GM23248 (cell line): ENCODE results near the gene SLC7A10. TPM values are rescaled to one million over a fixed set of nuclear protein-coding genes. Genes with fewer than 3 reads are reported as not detected.
A peak's percentile ranks its signal among the peaks of the same experiment; 100 is the strongest.

Experiments used
- DNase-seq: peaks from one replicate; pipeline ENCODE4 v3.0.0-alpha.2; 2015
- H2AFZ ChIP-seq: fragments of 200-600 bp; sonication (generic); 2 replicates; pipeline ENCODE4 v1.6.1; 2016; ENCODE audit warnings: antibody characterized with exemption
- H3F3A ChIP-seq: fragments of 200-600 bp; sonication (generic); 2 replicates; pipeline ENCODE4 v1.6.1; 2016; ENCODE audit warnings: mild to moderate bottlenecking, antibody characterized with exemption, mixed run types; ENCODE audit not compliant: insufficient read depth
- H3K27ac ChIP-seq: fragments of 200-600 bp; sonication (generic); 2 replicates; pipeline ENCODE4 v1.5.1; 2016; ENCODE audit warnings: mild to moderate bottlenecking
- H3K27me3 ChIP-seq: fragments of 200-600 bp; sonication (generic); replicated peaks from 2 replicates; pipeline ENCODE4 v1.6.1; 2016; ENCODE audit warnings: mild to moderate bottlenecking; ENCODE audit not compliant: insufficient read depth
- H3K36me3 ChIP-seq: fragments of 200-600 bp; sonication (generic); 2 replicates; pipeline ENCODE4 v1.6.1; 2016; ENCODE audit warnings: low read depth, mild to moderate bottlenecking
- H3K4me1 ChIP-seq: fragments of 200-600 bp; sonication (generic); 2 replicates; pipeline ENCODE4 v1.6.1; 2016; ENCODE audit warnings: mild to moderate bottlenecking; ENCODE audit not compliant: insufficient read depth
- H3K4me2 ChIP-seq: fragments of 200-600 bp; sonication (generic); one replicate; pipeline ENCODE4 v1.6.1; 2016; ENCODE audit warnings: mild to moderate bottlenecking; ENCODE audit not compliant: unreplicated experiment
- H3K4me3 ChIP-seq: fragments of 200-600 bp; sonication (generic); 2 replicates; pipeline ENCODE4 v1.5.1; 2016; ENCODE audit warnings: mild to moderate bottlenecking
- H3K79me2 ChIP-seq: fragments of 200-600 bp; sonication (generic); 2 replicates; pipeline ENCODE4 v1.6.1; 2016; ENCODE audit warnings: mild to moderate bottlenecking; ENCODE audit not compliant: insufficient read depth
- H3K9ac ChIP-seq: fragments of 200-600 bp; sonication (generic); 2 replicates; pipeline ENCODE4 v1.6.1; 2016; ENCODE audit warnings: mild to moderate bottlenecking
- H3K9me2 ChIP-seq: fragments of 200-600 bp; sonication (generic); 2 replicates; pipeline ENCODE4 v1.6.1; 2016; ENCODE audit warnings: mixed run types, mild to moderate bottlenecking, moderate library complexity; ENCODE audit not compliant: insufficient read depth
- H3K9me3 ChIP-seq: fragments of 200-600 bp; sonication (generic); one replicate; pipeline ENCODE4 v1.6.1; 2017; ENCODE audit warnings: low read depth
- H4K20me1 ChIP-seq: fragments of 200-600 bp; sonication (generic); 2 replicates; pipeline ENCODE4 v1.6.0; 2016; ENCODE audit not compliant: insufficient read depth
- EZH2 ChIP-seq: fragments of 200-600 bp; sonication (generic); IDR thresholded peaks from 2 replicates; pipeline ENCODE4 v1.6.1; 2018; ENCODE audit warnings: antibody characterized with exemption, mild to moderate bottlenecking; ENCODE audit not compliant: insufficient read depth, poor library complexity, severe bottlenecking
- EZH2phosphoT487 ChIP-seq: fragments of 200-600 bp; sonication (generic); IDR thresholded peaks from 2 replicates; pipeline ENCODE4 v1.6.1; 2018; ENCODE audit warnings: antibody characterized with exemption, moderate library complexity, mild to moderate bottlenecking, low read depth; ENCODE audit not compliant: insufficient read depth
- WGBS, 2 experiments: methylation state at CpG; one replicate each; pipeline ENCODE4 v1.1.6; 2015 to 2017; ENCODE audit warnings: low lambda C conversion rate in 2 of 2, low coverage in 1 of 2; ENCODE audit errors: missing lambda C conversion rate in 2 of 2; 5-methylcytosine and 5-hydroxymethylcytosine counted together
- in situ Hi-C: fragments of 300-500 bp; cut with MboI; formaldehyde crosslinking; loops from 2 replicates; pipeline ENCODE4 v1.15.0; 2020
- polyA plus RNA-seq: library from polyadenylated mRNA; unstranded; fragments of >200 nt; fragmentation: Nextera tagmentation; extraction: Ambion mirVana; gene quantifications from 2 replicates; pipeline ENCODE4 v1.2.1, GENCODE V29; 2016
- total RNA-seq: library from RNA; depleted of rRNA; stranded (reverse); fragments of >200 nt; shearing (Covaris generic); gene quantifications from 2 replicates; pipeline ENCODE4 v1.2.3, GENCODE V29; 2014

The SLC7A10 gene
- total and polyA plus RNA-seq, 2 experiments from 2014 or later: not detected

GRCh38 chr19:33202546-33203507, 22.8 kb downstream of the SLC7A10 start:
- Histone ChIP-seq H4K20me1 (no peaks in the 10 kb centered on the region), H3K36me3 (no peaks in the 10 kb centered on the region), H3K9me3 (no peaks in the 10 kb centered on the region), H3K27me3 (no peaks in the 10 kb centered on the region), H3K9ac (no peak overlapping the region), H2AFZ (no peak overlapping the region), H3K27ac (no peak overlapping the region), H3K4me2 (no peak overlapping the region), H3K79me2 (no peaks in the 10 kb centered on the region), H3K4me1 (no peaks in the 10 kb centered on the region), H3K9me2 (no peaks in the 10 kb centered on the region), H3K4me3 (no peak overlapping the region), H3F3A (no peaks in the 10 kb centered on the region)
- no peak for DNase-seq
- TF ChIP-seq EZH2phosphoT487 (no peak), EZH2 (no peak)
- 88% methylated on average over 25 to 27 of the region's 27 CpGs for WGBS, 2 experiments
- in situ Hi-C loops: no loop called here

DNA sequence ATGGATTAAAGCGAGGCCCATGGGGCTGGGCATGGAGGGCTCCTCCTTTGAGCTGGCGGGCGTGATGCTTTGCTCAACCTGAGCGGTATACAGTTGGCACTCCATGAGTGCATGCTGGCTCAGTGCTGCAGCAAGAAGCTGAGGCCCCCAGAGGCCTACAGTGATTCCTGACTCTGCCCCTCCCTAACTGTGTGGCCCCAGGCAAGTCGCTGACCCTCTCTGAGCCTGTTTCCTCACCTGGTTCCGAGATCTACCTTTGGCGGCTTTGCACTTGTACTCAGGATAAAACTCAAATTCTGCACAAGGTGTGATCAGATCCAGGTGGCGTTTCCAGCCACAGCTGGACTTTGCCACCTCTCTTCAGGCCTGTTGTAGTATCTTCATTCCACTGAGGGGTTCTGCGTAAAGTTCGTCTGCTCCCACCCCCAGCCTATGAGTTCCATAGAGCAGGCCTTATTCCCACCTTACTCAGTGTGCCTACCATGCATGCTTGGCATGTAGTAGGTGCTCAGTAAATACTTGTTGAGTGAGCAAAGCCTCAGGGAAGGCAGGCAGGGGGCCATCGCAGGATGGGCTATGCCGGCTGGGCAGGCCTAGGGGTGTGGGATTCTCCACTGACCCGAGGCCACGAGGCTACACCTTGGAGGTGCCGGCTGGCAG, 23.6 kb downstream of the SLC7A10 start:
- Histone ChIP-seq H3K27me3 (no peaks in the 10 kb centered on the region), H2AFZ (no peak overlapping the region), H3K9me2 (no peaks in the 10 kb centered on the region), H3K4me1 (no peaks in the 10 kb centered on the region), H3K36me3 (no peaks in the 10 kb centered on the region), H3K9ac (no peak overlapping the region), H3K4me2 (no peak overlapping the region), H3F3A (no peaks in the 10 kb centered on the region), H3K9me3 (no peaks in the 10 kb centered on the region), H3K79me2 (no peaks in the 10 kb centered on the region), H3K4me3 (no peak overlapping the region), H4K20me1 (no peaks in the 10 kb centered on the region), H3K27ac (no peak overlapping the region)
- TF ChIP-seq EZH2phosphoT487 (no peak), EZH2 (no peak)
- 94 to 96% methylated on average over 15 of the region's 15 CpGs for WGBS, 2 experiments
- in situ Hi-C loops: no loop called here
- DNase-seq: no peak

DNA sequence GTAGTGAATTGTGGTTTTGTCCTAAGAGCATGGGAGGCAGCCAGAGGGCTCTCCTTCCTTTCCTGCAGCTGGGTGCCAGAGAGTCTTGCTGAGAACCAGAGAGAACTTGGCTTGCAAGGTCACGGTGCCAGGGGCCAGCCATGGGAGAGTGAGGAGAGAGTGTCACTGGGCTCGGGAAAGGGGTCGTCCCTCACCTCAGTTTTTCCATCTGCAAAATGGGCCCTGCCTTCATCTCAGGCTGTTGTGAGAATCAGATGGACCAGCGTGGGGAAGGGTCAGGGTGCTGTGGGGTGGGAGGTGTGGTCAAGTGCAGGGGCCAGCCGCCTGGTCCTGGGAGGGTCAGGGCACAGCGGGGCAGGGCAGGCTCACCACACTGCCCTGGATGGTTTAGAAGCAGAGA, 24.2 kb downstream of the SLC7A10 start:
- no peak overlapping the region for H2AFZ ChIP-seq
- WGBS, 2 experiments: 81 to 85% methylated on average over 6 of the region's 6 CpGs
- H3K4me1 ChIP-seq: no peaks in the 10 kb centered on the region
- in situ Hi-C loops: no loop called here
- H3K9me3 ChIP-seq: no peaks in the 10 kb centered on the region
- DNase-seq: no peak
- no peaks in the 10 kb centered on the region for H3F3A ChIP-seq
- H3K27ac ChIP-seq: no peak overlapping the region
- H3K79me2 ChIP-seq: no peaks in the 10 kb centered on the region
- H3K36me3 ChIP-seq: no peaks in the 10 kb centered on the region
- no peaks in the 10 kb centered on the region for H3K27me3 ChIP-seq
- H4K20me1 ChIP-seq: no peaks in the 10 kb centered on the region
- no peak overlapping the region for H3K4me2 ChIP-seq
- TF ChIP-seq EZH2 (no peak), EZH2phosphoT487 (no peak)
- H3K4me3 ChIP-seq: no peak overlapping the region
- H3K9me2 ChIP-seq: no peaks in the 10 kb centered on the region
- no peak overlapping the region for H3K9ac ChIP-seq

- WGBS, 2 experiments: 80 to 83% methylated on average over 8 of the region's 8 CpGs
- no peak for TF ChIP-seq EZH2phosphoT487
- TF ChIP-seq EZH2: no peak
- no peak overlapping the region for H2AFZ ChIP-seq
- DNase-seq: peak; percentile 14
- no peaks in the 10 kb centered on the region for H3K27me3 ChIP-seq
- H4K20me1 ChIP-seq: no peaks in the 10 kb centered on the region
- no peaks in the 10 kb centered on the region for H3F3A ChIP-seq
- no peak overlapping the region for H3K9ac ChIP-seq
- no peaks in the 10 kb centered on the region for H3K79me2 ChIP-seq
- H3K4me1 ChIP-seq: peaks cover 4% of the 10 kb centered on the region; the same call in 1 of the 2 replicates
- H3K36me3 ChIP-seq: no peaks in the 10 kb centered on the region
- no peaks in the 10 kb centered on the region for H3K9me2 ChIP-seq
- H3K9me3 ChIP-seq: no peaks in the 10 kb centered on the region
- H3K4me2 ChIP-seq: no peak overlapping the region
- H3K27ac ChIP-seq: no peak overlapping the region
- no peak overlapping the region for H3K4me3 ChIP-seq
- in situ Hi-C loops: no loop called here
Measured at GRCh38 chr19:33199441-33200265, 26.0 kb downstream of the SLC7A10 start.
